ENCODE measurements around the gene CHRNB2. TPM values are rescaled to one million over a fixed set of nuclear protein-coding genes. Genes with fewer than 3 reads are reported as not detected.

Gene CHRNB2
- total and polyA plus RNA-seq, 2 of the 4 experiments (the other 2 are of a cell fraction): under 0.01 to 0.03 TPM

- H3K4me3 ChIP-seq (ENCODE audit: insufficient read depth, low read depth, low read length): peak overlapping the region; percentile 83
- H2BK15ac ChIP-seq (ENCODE audit: low read depth, low read length): peak overlapping the region; percentile 96
- no peak for ATAC-seq (ENCODE audit: low read depth)
- H3K9me1 ChIP-seq (ENCODE audit: insufficient read depth, low read length): peaks cover 8% of the 10 kb centered on the region
- WGBS, 2 experiments (ENCODE audit: extremely low coverage in 2 of 2, insufficient read length in 1 of 2): no CpG with 5 or more reads among the region's 5 CpGs
- H2AK9ac ChIP-seq (replicated peaks; ENCODE audit: low read depth, low read length, poor library complexity): peak overlapping the region; percentile 90
- peaks cover 8% of the 10 kb centered on the region; the same call in 1 of the 2 replicates for H3K27me3 ChIP-seq (ENCODE audit: control insufficient read depth, insufficient read depth, low read length)
- H3K18ac ChIP-seq (ENCODE audit: low read depth, low read length): peak overlapping the region; percentile 70
- TF ChIP-seq SMC3 (IDR thresholded peaks at IDR 0.05; ENCODE audit: low read depth, low read length): no peak
- TF ChIP-seq USF2 (IDR thresholded peaks at IDR 0.05; ENCODE audit: low read depth, low read length): no peak
- no peak for TF ChIP-seq MXI1 (IDR thresholded peaks at IDR 0.05; ENCODE audit: borderline replicate concordance, low read depth, low read length)
- no peak for TF ChIP-seq ELK1 (IDR thresholded peaks at IDR 0.05; ENCODE audit: borderline replicate concordance, low read depth, low read length)
- TF ChIP-seq MAZ (IDR thresholded peaks at IDR 0.05; ENCODE audit: borderline replicate concordance, low read depth, low read length): no peak
- TF ChIP-seq BHLHE40 (IDR thresholded peaks at IDR 0.05; ENCODE audit: low read depth, low read length): no peak
- no peak for TF ChIP-seq MAFK (IDR thresholded peaks at IDR 0.05; ENCODE audit: low read depth, low read length)
- TF ChIP-seq CTCF (conservative IDR thresholded peaks at IDR 0.05; ENCODE audit: low read depth, low read length): no peak
- TF ChIP-seq FOS (IDR thresholded peaks at IDR 0.05; ENCODE audit: low read depth, low read length): no peak
- TF ChIP-seq CHD1 (IDR thresholded peaks at IDR 0.05; ENCODE audit: low read depth, low read length): no peak
- no peak for TF ChIP-seq NFE2L2 (IDR thresholded peaks at IDR 0.05; ENCODE audit: low read depth, low read length)
- no peak for TF ChIP-seq RFX5 (IDR thresholded peaks at IDR 0.05; ENCODE audit: low read depth, low read length)
- TF ChIP-seq RCOR1 (IDR thresholded peaks at IDR 0.05; ENCODE audit: insufficient replicate concordance, low read length): no peak
- no peak for TF ChIP-seq POLR2A (IDR thresholded peaks at IDR 0.05; ENCODE audit: low read depth, low read length)
- H2BK20ac ChIP-seq (ENCODE audit: low read depth, low read length): peak overlapping the region; percentile 86
- ChIA-PET POLR2A (ENCODE audit: unreplicated experiment) (no interaction called here), CTCF (no interaction called here)
- H3K4me2 ChIP-seq (ENCODE audit: low read depth, low read length): peak overlapping the region; percentile 81
- peak overlapping the region; percentile 98 for H3K23ac ChIP-seq (ENCODE audit: low read depth, low read length)
- H2BK5ac ChIP-seq (ENCODE audit: low read depth, low read length, poor library complexity, severe bottlenecking): peak overlapping the region; percentile 97
- dilution Hi-C loops (cut with HindIII; ENCODE audit: low sequenced_read_pairs, unreplicated experiment) (no loop called here), intact Hi-C loops (cut with micrococcal nuclease) (no loop called here), in situ Hi-C loops (cut with MboI; ENCODE audit: low sequenced_read_pairs) (no loop called here)
- peak overlapping the region; percentile 97 for H4K5ac ChIP-seq (ENCODE audit: low read depth, low read length)
- peak overlapping the region; percentile 92 to 100 for H4K8ac ChIP-seq (ENCODE audit: low read depth in 2 of 2, low read length in 2 of 2)
- peak overlapping the region; percentile 94 for H2BK120ac ChIP-seq (ENCODE audit: low read depth, low read length)
- H3K9me3 ChIP-seq (ENCODE audit: control insufficient read depth, insufficient read depth, low read length): no peaks in the 10 kb centered on the region
- H3K79me1 ChIP-seq (ENCODE audit: low read depth in 1 of 2, low read length in 2 of 2): peaks cover 13 to 39% of the 10 kb centered on the region in 2 experiments; a peak in 3 of 4 replicates
- H3K4me1 ChIP-seq (ENCODE audit: control insufficient read depth, insufficient read depth, low read length): peaks cover 9% of the 10 kb centered on the region
- no peak for DNase-seq
- H3K9ac ChIP-seq (ENCODE audit: low read depth, low read length): peak overlapping the region; percentile 67
- peaks cover 33% of the 10 kb centered on the region for H4K20me1 ChIP-seq (ENCODE audit: insufficient read depth, low read length)
- H3K4ac ChIP-seq (ENCODE audit: low read depth, low read length): peak overlapping the region; percentile 99
- peak overlapping the region; percentile 88 for H3K56ac ChIP-seq (ENCODE audit: extremely low read depth, insufficient read depth, low read length)
- H3K14ac ChIP-seq (replicated peaks; ENCODE audit: low read depth, low read length): peak overlapping the region; percentile 99
- H3K36me3 ChIP-seq (ENCODE audit: control insufficient read depth, insufficient read depth, low read length): no peaks in the 10 kb centered on the region
- H2AFZ ChIP-seq (replicated peaks; ENCODE audit: low read length, poor library complexity): peak overlapping the region; percentile 99
- H4K91ac ChIP-seq (ENCODE audit: insufficient read depth, low read depth, low read length): peak overlapping the region; percentile 100
- H2AK5ac ChIP-seq (ENCODE audit: low read depth, low read length): peak overlapping the region; percentile 57; the same call in 1 of the 2 replicates
- H3K27ac ChIP-seq (ENCODE audit: insufficient read depth, low read length): peak overlapping the region; percentile 82
- no TSS peak for BruUV-seq (replicated peaks)
Observed at GRCh38 chr1:154628121-154628405, 60.5 kb downstream of the CHRNB2 start.
